Activated CD4-positive, alpha-beta memory T cell treated with anti-CD3 and anti-CD28 coated beads, Interleukin-2, amount 10 ng/mL, durations not matched to agents 7 days and 5 days (primary cell): ENCODE results near the gene GFAP. TPM values are rescaled to one million over a fixed set of nuclear protein-coding genes. Genes with fewer than 3 reads are reported as not detected.
"Not testable (repeated sequence)": the region's sequence is repeated elsewhere in the genome, so short reads cannot be mapped to it uniquely, and the experiment has no call there.

ENCODE experiments used
- CTCF ChIA-PET: fragments of 350-600 bp; sonication (Branson Sonifier 250); formaldehyde crosslinking; loops from one replicate; lab custom pipeline; 2021; ENCODE audit warnings: antibody characterized with exemption, inconsistent platforms; lab: Charles Lee
- POLR2A ChIA-PET: fragments of 350-600 bp; sonication (Branson Sonifier 250); formaldehyde crosslinking; loops from one replicate; lab custom pipeline; 2021; ENCODE audit warnings: antibody characterized with exemption; lab: Charles Lee
- DNase-seq: peaks from one replicate; pipeline ENCODE4 v3.0.0-alpha.2; 2020
- H3K27ac Mint-ChIP-seq: one replicate; pipeline ENCODE4 v1.8.0; 2021; ENCODE audit warnings: mild to moderate bottlenecking, mixed read lengths
- H3K27me3 Mint-ChIP-seq: one replicate; pipeline ENCODE4 v1.8.0; 2021; ENCODE audit warnings: mixed read lengths
- H3K36me3 Mint-ChIP-seq: one replicate; pipeline ENCODE4 v1.8.0; 2021; ENCODE audit warnings: low read depth, mixed read lengths
- H3K4me1 Mint-ChIP-seq: one replicate; pipeline ENCODE4 v1.8.0; 2021; ENCODE audit warnings: mixed read lengths
- H3K4me3 Mint-ChIP-seq: one replicate; pipeline ENCODE4 v1.8.0; 2021; ENCODE audit warnings: mild to moderate bottlenecking, mixed read lengths
- H3K9me3 Mint-ChIP-seq: one replicate; pipeline ENCODE4 v1.8.0; 2021; ENCODE audit warnings: mixed read lengths
- total RNA-seq, 2 experiments: library from RNA; stranded (reverse); gene quantifications; one replicate each; pipeline ENCODE4 v1.2.3, GENCODE V29; 2021

The GFAP gene
- not detected for total RNA-seq

DNA sequence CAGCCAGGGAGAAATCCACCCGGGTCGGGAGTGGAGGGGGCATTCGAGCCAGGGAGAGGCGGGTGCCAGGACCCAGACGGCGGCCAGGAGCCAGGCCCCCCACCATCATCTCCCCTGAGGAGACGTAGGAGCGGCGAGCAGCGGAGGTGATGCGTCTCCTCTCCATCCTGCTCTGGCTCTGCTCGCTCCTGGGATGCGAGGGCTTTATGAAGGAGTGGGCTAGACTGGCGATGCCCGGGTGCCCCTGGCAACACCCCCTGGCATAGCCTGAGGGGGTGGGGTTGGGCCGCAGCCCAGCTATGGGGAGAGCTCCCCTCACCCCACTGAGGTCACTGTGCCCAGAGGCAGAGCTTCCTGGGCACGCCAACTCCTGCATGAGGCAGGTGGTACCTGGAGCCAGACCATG is at the start of gene GFAP:
TSS of gene GFAP (minus strand) at position 180 of the 406 bp plus-strand sequence. CDS start at position 166, 14 bp downstream.
- peaks cover 12% of the 10 kb centered on the region for H3K4me1 Mint-ChIP-seq
- H3K27ac Mint-ChIP-seq: no peak within 1 kb of the TSS
- H3K4me3 Mint-ChIP-seq: no peak within 1 kb of the TSS
- ChIA-PET CTCF (interaction anchor here (0.6 kb wide), 1 partner anchor 63 kb away, joined by 6 read pairs; no protein-coding TSS in a partner anchor), POLR2A (no interaction called here)
- H3K9me3 Mint-ChIP-seq: no peaks in the 10 kb centered on the region
- H3K36me3 Mint-ChIP-seq: no peaks in the 10 kb centered on the region
- peaks cover 39% of the 10 kb centered on the region for H3K27me3 Mint-ChIP-seq
- DNase-seq: no peak

DNA sequence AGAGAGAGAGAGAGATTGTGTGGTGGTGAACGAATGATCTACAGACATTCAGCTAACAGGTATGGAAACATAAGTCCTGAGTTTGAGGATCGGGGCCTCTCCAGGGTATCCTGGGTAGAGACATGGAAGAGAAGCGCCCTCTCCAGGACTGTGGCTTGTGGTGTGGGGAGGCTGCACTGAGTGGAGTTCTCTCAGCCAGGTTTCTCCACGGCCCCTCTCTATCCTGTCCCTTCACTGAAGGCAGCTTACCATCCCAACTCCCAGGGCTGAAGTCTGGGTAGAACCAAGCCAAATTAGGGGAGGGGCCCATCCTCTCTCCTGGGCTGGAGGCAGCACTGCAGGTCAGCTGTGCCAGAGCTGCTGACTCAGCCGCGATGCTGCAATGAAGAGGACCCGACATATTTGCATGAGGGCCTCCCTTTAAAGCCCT is 46.6 kb upstream of the GFAP start:
- CTCF ChIA-PET: no interaction called here
- no peaks in the 10 kb centered on the region for H3K9me3 Mint-ChIP-seq
- POLR2A ChIA-PET: no interaction called here
- peaks cover 59% of the 10 kb centered on the region for H3K27me3 Mint-ChIP-seq
- no peak overlapping the region for H3K27ac Mint-ChIP-seq
- peaks cover 4% of the 10 kb centered on the region for H3K4me1 Mint-ChIP-seq
- no peak overlapping the region for H3K4me3 Mint-ChIP-seq
- no peaks in the 10 kb centered on the region for H3K36me3 Mint-ChIP-seq
- DNase-seq: no peak

DNA sequence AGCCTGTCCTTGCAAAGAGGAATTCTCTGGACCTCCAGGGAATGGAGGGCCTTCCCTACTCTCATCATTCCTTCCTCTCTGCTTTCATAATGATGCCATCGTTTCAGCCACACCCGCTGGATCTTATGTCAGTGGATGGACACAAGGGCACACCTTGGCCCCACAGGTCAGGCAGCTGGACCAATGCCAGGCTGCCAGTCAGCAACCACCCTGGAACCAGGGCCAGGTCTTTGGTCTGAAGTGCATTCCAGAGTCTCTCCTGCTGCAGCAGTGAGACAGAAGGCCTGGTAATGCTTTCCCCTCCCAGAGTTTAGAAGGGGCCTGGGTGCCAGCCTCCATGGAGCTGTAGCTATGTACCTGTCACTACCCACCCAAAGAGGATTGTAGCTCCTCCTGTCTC is 45.4 kb upstream of the GFAP start:
- Mint-ChIP-seq H3K36me3 (no peaks in the 10 kb centered on the region), H3K4me1 (no peaks in the 10 kb centered on the region), H3K27me3 (peaks cover 52% of the 10 kb centered on the region), H3K27ac (no peak overlapping the region), H3K4me3 (no peak overlapping the region), H3K9me3 (no peaks in the 10 kb centered on the region)
- no peak for DNase-seq
- ChIA-PET POLR2A (interaction anchor here (1.6 kb wide), 1 partner anchor 14 kb away, joined by 4 read pairs; no protein-coding TSS in a partner anchor), CTCF (no interaction called here)

DNA sequence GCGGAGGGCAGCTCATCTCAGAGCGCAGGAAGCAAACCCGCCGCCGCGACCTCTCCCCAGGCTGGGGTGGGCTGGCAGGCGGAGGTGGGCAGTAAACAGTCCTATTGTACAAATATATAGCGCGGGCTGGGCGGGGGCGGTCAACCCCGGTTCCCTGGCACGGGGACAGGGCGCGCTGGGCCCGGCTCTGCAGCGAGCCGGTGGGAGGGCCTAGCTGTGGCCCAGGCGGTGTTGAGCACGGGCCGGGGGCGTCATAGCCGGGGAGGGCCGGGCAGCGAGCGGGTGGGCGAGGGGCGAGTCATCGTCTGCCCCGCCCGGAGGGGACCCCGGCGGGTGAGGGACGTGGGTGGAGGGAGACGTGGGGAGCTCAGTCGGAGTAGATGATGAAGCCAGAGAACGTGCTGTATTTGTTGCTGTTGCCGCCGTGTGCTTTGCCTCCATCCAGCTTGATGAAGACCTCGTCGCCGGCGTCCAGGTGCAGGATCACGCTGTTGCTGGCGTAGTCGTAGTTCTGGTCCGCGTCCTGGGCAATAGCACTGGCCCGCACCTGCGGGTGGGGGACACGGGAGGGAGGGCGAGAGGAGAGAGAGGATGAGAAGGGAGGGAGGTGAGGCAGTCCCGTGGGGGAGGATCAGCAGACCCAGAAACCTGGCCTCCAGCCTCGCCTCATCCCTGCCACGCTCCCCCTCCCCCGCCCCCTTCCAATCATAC is 44.7 kb upstream of the GFAP start:
- POLR2A ChIA-PET: interaction anchor here (1.0 to 1.6 kb wide), 2 partner anchors 9 to 13 kb away, joined by 3 to 4 read pairs; partner anchors contain the start of gene C1QL1
- Mint-ChIP-seq H3K27me3 (peaks cover 52% of the 10 kb centered on the region), H3K4me3 (no peak overlapping the region), H3K27ac (no peak overlapping the region), H3K36me3 (no peaks in the 10 kb centered on the region), H3K9me3 (no peaks in the 10 kb centered on the region), H3K4me1 (no peaks in the 10 kb centered on the region)
- CTCF ChIA-PET: no interaction called here
- DNase-seq: no peak

DNA sequence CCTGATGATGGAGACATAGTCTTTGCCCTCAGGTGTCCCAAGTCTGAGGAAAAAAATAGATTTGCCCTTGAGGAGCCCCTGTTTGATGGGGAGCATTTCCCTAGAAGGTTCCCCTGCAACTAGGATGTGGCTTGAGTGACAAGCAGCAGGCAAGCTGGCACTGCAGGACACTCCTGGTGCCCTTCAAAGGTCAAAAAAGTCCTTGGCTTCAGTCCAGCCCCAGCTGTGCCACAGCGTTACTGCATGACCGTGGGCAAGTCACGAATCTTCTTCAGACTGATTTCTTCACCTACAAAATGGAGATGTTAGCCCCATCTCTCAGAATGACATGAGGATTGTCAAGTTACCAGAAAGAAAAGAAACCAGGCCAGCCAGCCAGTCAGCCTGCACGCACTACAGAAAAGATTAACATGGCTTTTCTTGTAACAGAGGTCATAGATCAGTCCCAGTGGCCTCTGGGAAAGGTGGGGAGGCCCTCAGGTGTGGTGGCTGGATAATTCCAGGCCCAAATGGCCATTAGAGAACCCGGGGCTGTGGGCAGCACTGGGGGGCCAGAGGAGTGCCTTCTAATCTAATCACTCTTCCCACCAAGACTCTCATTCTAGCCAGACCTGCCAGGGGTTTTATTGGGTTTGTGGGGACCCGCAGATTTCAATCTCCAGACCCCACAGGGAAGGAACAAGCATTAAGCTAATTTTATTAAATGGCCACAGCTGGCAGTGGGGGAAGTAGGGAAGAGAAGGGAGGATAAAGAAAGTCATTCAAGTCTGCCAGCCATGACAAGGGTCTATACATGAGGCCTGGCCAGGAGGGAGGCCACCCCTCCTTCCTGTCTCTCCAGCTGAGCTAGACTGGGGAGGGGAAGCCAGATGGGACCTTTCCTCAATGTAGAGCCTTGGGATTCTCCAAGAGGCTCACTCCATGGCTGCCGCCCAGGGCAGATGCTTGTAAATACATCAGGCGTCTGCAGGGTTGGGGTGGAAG is 42.0 kb upstream of the GFAP start:
- ChIA-PET POLR2A (interaction anchor here (0.5 to 1.5 kb wide), 4 partner anchors 9 to 242 kb away, joined by 3 to 5 read pairs (median 3); partner anchors contain the start of gene C1QL1), CTCF (interaction anchor here (0.5 to 0.6 kb wide), 2 partner anchors 11 to 425 kb away, joined by 3 read pairs; partner anchors contain the start of gene C1QL1)
- Mint-ChIP-seq H3K27ac (no peak overlapping the region), H3K36me3 (no peaks in the 10 kb centered on the region), H3K9me3 (no peaks in the 10 kb centered on the region), H3K4me3 (no peak overlapping the region), H3K27me3 (peaks cover 35% of the 10 kb centered on the region), H3K4me1 (no peaks in the 10 kb centered on the region)
- DNase-seq: no peak

DNA sequence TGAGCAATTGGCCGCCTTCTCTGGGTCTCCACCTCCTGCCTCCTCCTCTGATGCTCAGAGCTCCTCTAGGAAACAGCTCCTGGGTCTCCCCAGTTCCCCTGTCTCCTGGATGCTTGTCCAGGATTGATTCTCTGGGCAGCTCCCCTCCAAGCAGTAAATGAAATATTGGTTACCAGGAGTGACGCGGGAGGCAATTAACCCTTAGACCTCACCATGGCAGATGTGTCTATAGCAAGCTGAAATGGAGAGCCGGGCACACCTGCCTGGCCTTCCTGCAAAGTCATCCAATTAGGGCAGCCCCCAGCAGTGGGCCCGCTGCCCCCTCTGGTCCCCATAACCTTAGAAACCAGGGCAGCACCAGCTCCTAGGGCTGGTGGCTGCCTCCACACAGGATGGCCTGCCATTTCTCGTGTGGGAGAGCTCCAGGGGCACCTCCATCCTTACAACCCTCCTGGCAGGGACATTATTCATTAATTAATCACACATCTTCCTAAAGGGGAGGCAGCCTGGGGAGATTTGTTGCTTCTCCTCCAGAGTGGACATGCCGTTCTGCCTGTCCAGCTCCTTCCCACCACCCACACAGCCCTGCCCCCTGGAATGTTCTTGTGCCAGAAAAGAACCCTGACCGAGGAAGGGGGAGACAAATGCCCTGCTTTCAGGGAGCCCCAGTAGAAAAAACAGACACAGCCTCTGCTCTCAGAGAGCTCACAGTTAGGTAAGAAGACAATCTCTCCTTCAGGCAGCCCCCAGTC is 40.5 kb upstream of the GFAP start:
- Mint-ChIP-seq H3K27ac (no peak overlapping the region), H3K36me3 (no peaks in the 10 kb centered on the region), H3K4me1 (no peaks in the 10 kb centered on the region), H3K27me3 (peaks cover 32% of the 10 kb centered on the region), H3K9me3 (no peaks in the 10 kb centered on the region), H3K4me3 (no peak overlapping the region)
- ChIA-PET CTCF (interaction anchor here (1.5 kb wide), 1 partner anchor 67 kb away, joined by 4 read pairs; no protein-coding TSS in a partner anchor), POLR2A (interaction anchor here (1.0 to 1.7 kb wide), 2 partner anchors 9 to 16 kb away, joined by 3 to 10 read pairs; partner anchors contain the start of gene KIF18B)
- DNase-seq: no peak

DNA sequence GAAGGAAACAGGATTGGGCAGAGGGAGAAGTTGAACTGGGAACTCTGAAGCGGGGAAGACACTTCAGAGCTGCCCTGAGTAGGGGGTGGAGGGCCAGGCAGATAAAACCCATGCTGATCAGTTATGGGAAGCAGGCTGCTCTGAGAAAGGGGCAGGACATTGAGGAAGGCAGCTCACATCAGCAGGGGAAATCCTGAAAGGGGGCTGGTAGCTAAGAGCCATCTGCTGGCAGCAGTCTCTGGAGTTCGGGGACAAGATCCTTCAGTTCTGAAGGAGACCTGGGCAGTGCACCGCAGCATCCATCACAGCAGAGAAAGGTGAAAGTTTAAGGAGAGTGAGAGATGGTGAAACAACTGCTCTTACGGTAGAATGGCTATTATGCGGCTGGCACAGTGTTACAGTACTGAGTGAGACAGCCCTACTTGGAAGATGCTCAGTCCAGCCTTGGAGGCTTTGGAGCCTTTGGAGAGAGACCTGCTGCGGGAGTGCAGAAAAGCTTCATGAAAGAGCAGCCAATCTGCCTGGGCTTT is 37.7 kb upstream of the GFAP start:
- Mint-ChIP-seq H3K9me3 (no peaks in the 10 kb centered on the region), H3K4me1 (peaks cover 7% of the 10 kb centered on the region), H3K27ac (no peak overlapping the region), H3K36me3 (no peaks in the 10 kb centered on the region), H3K4me3 (no peak overlapping the region), H3K27me3 (peaks cover 16% of the 10 kb centered on the region)
- DNase-seq: no peak
- CTCF ChIA-PET: no interaction called here
- POLR2A ChIA-PET: no interaction called here

DNA sequence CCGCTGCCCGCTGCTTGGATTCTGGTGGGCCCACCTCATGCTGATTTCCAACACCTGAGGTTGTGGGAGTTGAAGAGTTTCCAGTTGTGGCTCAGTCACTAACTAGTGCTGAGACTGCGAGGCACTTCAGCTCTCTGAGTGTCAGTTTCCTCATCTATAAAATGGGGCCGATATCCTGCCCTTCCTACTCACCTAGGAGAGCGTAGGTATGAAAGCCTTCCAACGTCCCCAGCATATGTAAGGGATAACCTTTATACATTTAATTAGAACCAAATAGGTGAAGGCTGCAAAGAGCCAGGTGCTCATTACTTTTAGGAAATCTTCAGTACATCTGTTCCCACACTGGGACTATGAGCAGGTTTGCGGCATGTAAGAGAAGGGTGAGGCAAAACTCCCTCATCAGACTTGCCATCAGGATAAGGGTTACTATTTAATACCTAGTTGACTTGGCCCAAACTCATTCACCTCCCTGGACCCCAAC is 33.1 kb upstream of the GFAP start:
- Mint-ChIP-seq H3K4me1 (peaks cover 40% of the 10 kb centered on the region), H3K27me3 (no peaks in the 10 kb centered on the region), H3K36me3 (peaks cover 31% of the 10 kb centered on the region), H3K4me3 (peak overlapping the region; percentile 96), H3K9me3 (no peaks in the 10 kb centered on the region), H3K27ac (peak overlapping the region; percentile 88)
- ChIA-PET POLR2A (interaction anchor here (0.8 to 2.4 kb wide), 2 partner anchors 27 to 113 kb away, joined by 3 to 8 read pairs; partner anchors contain the start of gene NMT1), CTCF (interaction anchor here (1.9 kb wide), 1 partner anchor 187 kb away, joined by 6 read pairs; the partner anchor contains the start of gene ACBD4)
- no peak for DNase-seq

DNA sequence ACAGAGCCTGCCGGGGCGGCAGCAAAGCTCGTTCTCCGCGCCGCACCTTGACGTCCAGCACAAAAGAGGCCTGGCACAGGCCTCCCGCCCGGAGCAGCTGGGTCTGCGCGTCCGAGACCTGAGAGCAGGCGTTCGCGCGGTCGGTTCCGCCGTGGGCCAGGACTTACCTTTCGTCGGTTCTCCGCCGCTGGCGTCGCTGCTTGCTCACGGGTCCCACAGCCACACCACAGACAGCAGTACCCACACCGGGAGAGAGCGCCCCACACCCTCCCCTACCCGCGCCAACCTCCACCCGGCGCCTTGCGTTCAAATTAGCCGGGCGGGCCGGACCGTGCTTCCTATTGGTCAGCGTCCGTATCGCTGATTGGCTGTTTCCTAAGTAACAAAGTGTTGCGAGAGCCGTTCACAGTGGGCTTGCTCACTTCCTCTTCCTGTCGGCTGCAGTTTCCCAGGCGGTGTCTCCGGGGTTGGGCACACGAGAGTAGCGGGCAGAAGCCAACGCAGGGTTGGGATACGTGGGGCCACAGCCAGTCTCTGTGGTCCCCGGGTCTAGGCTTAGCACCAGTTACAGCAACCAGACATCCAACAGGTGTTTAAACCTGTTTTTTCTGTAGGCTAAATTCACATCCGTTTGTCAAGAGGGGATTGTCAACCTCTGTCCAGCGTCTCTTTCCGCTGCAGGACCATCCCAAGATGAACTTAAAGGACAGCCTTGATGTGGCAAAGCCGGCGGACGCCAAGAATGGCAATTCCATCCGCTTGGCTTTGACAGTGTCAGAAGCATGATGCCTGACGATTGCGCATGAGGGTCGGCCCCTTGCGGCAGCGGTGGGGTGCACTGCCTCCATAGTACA is 32.4 kb upstream of the GFAP start, which contains the start of gene KIF18B:
TSS of gene KIF18B (minus strand) at position 313 of the 854 bp plus-strand sequence. CDS start 11,429 bp downstream, outside the sequence.
- DNase-seq: peak; percentile 95
- peak within 1 kb of the TSS; percentile 96 for H3K4me3 Mint-ChIP-seq
- CTCF ChIA-PET: interaction anchor here (0.6 to 1.9 kb wide), 4 partner anchors 20 to 198 kb away, joined by 3 to 6 read pairs (median 4); partner anchors contain the start of genes ACBD4 and C1QL1
- peaks cover 46% of the 10 kb centered on the region for H3K4me1 Mint-ChIP-seq
- peak within 1 kb of the TSS; percentile 88 for H3K27ac Mint-ChIP-seq
- H3K36me3 Mint-ChIP-seq: peaks cover 38% of the 10 kb centered on the region
- no peaks in the 10 kb centered on the region for H3K9me3 Mint-ChIP-seq
- POLR2A ChIA-PET: interaction anchor here (0.6 to 2.4 kb wide), 20 partner anchors 8 to 202 kb away, joined by 3 to 14 read pairs (median 5); partner anchors contain the start of genes DCAKD, EFTUD2 and NMT1
- H3K27me3 Mint-ChIP-seq: no peaks in the 10 kb centered on the region

DNA sequence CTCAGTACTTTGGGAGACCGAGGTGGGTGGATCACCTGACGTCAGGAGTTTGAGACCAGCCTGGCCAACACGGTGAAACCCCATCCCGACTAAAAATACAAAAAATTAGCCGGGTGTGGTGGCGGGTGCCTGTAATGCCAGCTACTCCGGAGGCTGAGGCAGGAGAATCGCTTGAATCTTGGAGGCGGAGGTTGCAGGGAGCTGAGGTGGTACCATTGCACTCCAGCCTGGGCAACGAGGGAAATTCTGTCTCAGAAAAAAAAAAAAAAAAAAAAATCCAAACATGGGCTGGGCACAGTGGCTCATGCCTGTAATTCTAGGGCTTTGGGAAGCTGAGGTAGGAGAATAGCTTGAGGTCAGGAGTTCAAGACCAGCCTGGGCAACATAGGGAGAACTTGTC is 30.4 kb upstream of the GFAP start:
- CTCF ChIA-PET, H3K9me3 Mint-ChIP-seq, H3K27me3 Mint-ChIP-seq, DNase-seq, H3K27ac Mint-ChIP-seq: not testable (repeated sequence)
- peaks cover 51% of the 10 kb centered on the region for H3K36me3 Mint-ChIP-seq
- POLR2A ChIA-PET: interaction anchor here (1.3 to 2.4 kb wide), 5 partner anchors 19 to 116 kb away, joined by 3 to 8 read pairs (median 7); partner anchors contain the start of genes EFTUD2 and NMT1
- peaks cover 61% of the 10 kb centered on the region for H3K4me1 Mint-ChIP-seq
- H3K4me3 Mint-ChIP-seq: peak overlapping the region; percentile 96

DNA sequence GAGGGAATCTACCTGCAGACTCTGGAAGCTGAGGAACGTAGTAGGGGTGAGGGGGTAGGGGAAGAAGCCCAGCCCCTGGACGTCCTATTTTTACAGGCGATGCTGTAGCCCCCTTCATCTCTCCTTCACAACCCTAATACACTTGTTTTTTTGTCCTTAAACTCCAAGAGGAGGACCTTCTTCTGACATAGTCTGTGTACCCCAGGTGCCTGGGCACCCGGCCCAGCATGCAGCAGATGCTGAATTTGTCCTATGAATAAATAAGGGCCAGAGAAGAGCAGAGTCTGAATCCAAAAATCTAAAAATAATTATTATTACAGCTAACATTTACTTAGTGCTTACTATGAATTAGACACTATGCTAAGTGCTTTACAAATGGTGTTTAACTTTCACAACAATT is 27.2 kb upstream of the GFAP start:
- no peak for DNase-seq
- no peaks in the 10 kb centered on the region for H3K9me3 Mint-ChIP-seq
- ChIA-PET POLR2A (interaction anchor here (2.0 kb wide), 1 partner anchor 21 kb away, joined by 6 read pairs; no protein-coding TSS in a partner anchor), CTCF (no interaction called here)
- H3K27me3 Mint-ChIP-seq: no peaks in the 10 kb centered on the region
- no peak overlapping the region for H3K27ac Mint-ChIP-seq
- no peak overlapping the region for H3K4me3 Mint-ChIP-seq
- peaks cover 74% of the 10 kb centered on the region for H3K36me3 Mint-ChIP-seq
- H3K4me1 Mint-ChIP-seq: peaks cover 61% of the 10 kb centered on the region
